ENCODE results near the gene ZNF277.

GRCh38 chr7:112180223-112180622 lies 26.3 kb upstream of the ZNF277 start:
- no peak for TF ChIP-seq CTCF (IDR thresholded peaks at IDR 0.05)
- no peak for TF ChIP-seq EP300 (IDR thresholded peaks at IDR 0.05)
- TF ChIP-seq POLR2A (IDR thresholded peaks at IDR 0.05): no peak
- no peak for TF ChIP-seq POLR2AphosphoS5 (IDR thresholded peaks at IDR 0.05)
